HCT116 (cell line): ENCODE results near the gene PHOSPHO2. TPM values are rescaled to one million over a fixed set of nuclear protein-coding genes. Genes with fewer than 3 reads are reported as not detected.
"Not testable (repeated sequence)": the region's sequence is repeated elsewhere in the genome, so short reads cannot be mapped to it uniquely, and the experiment has no call there.

Experiments used
- ATAC-seq: fragments of 200-7000 bp; cut with Tn5 transposase; 2 replicates; pipeline ENCODE4 v1.9.1; 2020; ENCODE audit warnings: mild to moderate bottlenecking, moderate library complexity
- BruUV-seq: library from RNA; stranded (reverse); fragments of 400-500 nt; replicated peaks from 2 replicates; lab custom pipeline; 2021; lab: Mats Ljungman, UMichigan
- CTCF ChIA-PET: fragments of 300-600 bp; sonication (Branson Sonifier 250); formaldehyde crosslinking; loops from one replicate; lab custom pipeline; 2021; ENCODE audit warnings: antibody characterized with exemption; lab: Charles Lee
- POLR2A ChIA-PET: fragments of 300-600, 350-600 bp; sonication (Branson Sonifier 250); formaldehyde crosslinking; loops from one replicate; lab custom pipeline; 2021; ENCODE audit warnings: antibody characterized with exemption; lab: Charles Lee
- RAD21 ChIA-PET, 2 experiments: fragments of 300-600 bp; sonication (Branson Sonifier 250); formaldehyde crosslinking; loops; one replicate each; lab custom pipeline; 2023; ENCODE audit warnings: low total read pairs in 2 of 2; ENCODE audit not compliant: uncharacterized antibody in 2 of 2, unreplicated experiment in 2 of 2, low non-redundant PET in 1 of 2; lab: Charles Lee
- DNase-seq: peaks from one replicate; pipeline ENCODE4 v3.0.0-alpha.2; 2010; ENCODE audit warnings: low read depth, low spot score
- H2AFZ ChIP-seq: fragments of 200-600 bp; shearing (Covaris generic), sonication (generic); 2 replicates; pipeline ENCODE4 v1.6.1; 2017; ENCODE audit warnings: low read depth, mixed run types, mixed read lengths, antibody characterized with exemption, low read length; ENCODE audit not compliant: poor library complexity, severe bottlenecking
- H3K27ac ChIP-seq: 2 replicates; pipeline ENCODE4 v1.5.1; 2012; ENCODE audit warnings: low read depth, low read length
- H3K27me3 ChIP-seq: fragments of 200-600 bp; sonication (generic); 2 replicates; pipeline ENCODE4 v1.6.1; 2016; ENCODE audit warnings: mixed run types, low read length, mixed read lengths; ENCODE audit not compliant: insufficient read depth
- H3K36me3 ChIP-seq, 2 experiments: fragments of 200-500 bp in 1 of 2; fragments of 200-600 bp in 1 of 2; sonication (Bioruptor generic) in 1 of 2; sonication (generic) in 1 of 2; 2 replicates each; pipeline versions ENCODE4 v1.5.1 to v1.6.1; 2014 to 2016; ENCODE audit warnings: low read length in 2 of 2, inconsistent platforms in 1 of 2, mixed read lengths in 1 of 2, mixed run types in 1 of 2; ENCODE audit not compliant: insufficient read depth in 2 of 2, control insufficient read depth in 1 of 2
- H3K4me1 ChIP-seq, 2 experiments: fragments of 200-600 bp in 1 of 2; sonication (generic) in 1 of 2; 2 replicates each; pipeline versions ENCODE4 v1.5.1 to v1.6.1; 2012 to 2017; ENCODE audit warnings: low read length in 2 of 2, inconsistent platforms in 1 of 2, mild to moderate bottlenecking in 1 of 2, mixed read lengths in 1 of 2, mixed run types in 1 of 2, moderate library complexity in 1 of 2; ENCODE audit not compliant: insufficient read depth in 2 of 2, control insufficient read depth in 1 of 2
- H3K4me2 ChIP-seq: fragments of 200-600 bp; sonication (generic); 2 replicates; pipeline ENCODE4 v1.6.1; 2017; ENCODE audit warnings: mixed run types, low read length, mixed read lengths
- H3K4me3 ChIP-seq, 2 experiments: fragments of 200-600 bp in 1 of 2; sonication (generic) in 1 of 2; replicated peaks in 1 of 2; 2 replicates each; pipeline ENCODE4 v1.5.1; 2011 to 2016; ENCODE audit warnings: low read length in 2 of 2, control low read depth in 1 of 2, low read depth in 1 of 2, mild to moderate bottlenecking in 1 of 2, mixed read lengths in 1 of 2, mixed run types in 1 of 2
- H3K79me2 ChIP-seq: fragments of 200-600 bp; sonication (generic); 2 replicates; pipeline ENCODE4 v1.6.1; 2017; ENCODE audit warnings: mild to moderate bottlenecking, mixed run types, low read length, moderate library complexity, mixed read lengths; ENCODE audit not compliant: insufficient read depth
- H3K9ac ChIP-seq: fragments of 200-600 bp; sonication (generic); 2 replicates; pipeline ENCODE4 v1.6.1; 2016; ENCODE audit warnings: low read length, mixed read lengths
- H3K9me2 ChIP-seq: fragments of 200-600 bp; sonication (generic), shearing (Covaris generic); 2 replicates; pipeline ENCODE4 v1.6.1; 2017; ENCODE audit warnings: mixed run types, mild to moderate bottlenecking, moderate library complexity; ENCODE audit not compliant: insufficient read depth
- H3K9me3 ChIP-seq, 2 experiments: fragments of 200-500 bp in 1 of 2; fragments of 200-600 bp in 1 of 2; sonication (Bioruptor generic) in 1 of 2; sonication (generic) in 1 of 2; 2 replicates each; pipeline ENCODE4 v1.6.1; 2014 to 2017; ENCODE audit warnings: low read length in 2 of 2, mixed read lengths in 2 of 2, inconsistent platforms in 1 of 2, low read depth in 1 of 2, mild to moderate bottlenecking in 1 of 2, mixed run types in 1 of 2, moderate library complexity in 1 of 2; ENCODE audit not compliant: control insufficient read depth in 1 of 2, insufficient read depth in 1 of 2
- H4K20me1 ChIP-seq: fragments of 200-600 bp; sonication (generic), shearing (Covaris generic); 2 replicates; pipeline ENCODE4 v1.6.1; 2017; ENCODE audit warnings: mixed run types, mild to moderate bottlenecking, moderate library complexity; ENCODE audit not compliant: insufficient read depth
- CBX3 ChIP-seq: IDR thresholded peaks from 2 replicates; pipeline ENCODE4 v1.6.1; 2012; ENCODE audit warnings: low read depth
- EGR1 ChIP-seq: IDR thresholded peaks from 2 replicates; pipeline ENCODE4 v1.6.1; 2012; ENCODE audit warnings: low read depth
- JUND ChIP-seq: IDR thresholded peaks from 2 replicates; pipeline ENCODE4 v1.6.1; 2012
- POLR2AphosphoS5 ChIP-seq: IDR thresholded peaks from 2 replicates; pipeline ENCODE4 v1.6.1; 2011; ENCODE audit warnings: mild to moderate bottlenecking, low read depth, low read length, moderate library complexity
- SIN3A ChIP-seq: IDR thresholded peaks from 2 replicates; pipeline ENCODE4 v1.6.1; 2012; ENCODE audit warnings: low read depth
- ZNF274 ChIP-seq: fragments of 200-500 bp; sonication (Bioruptor generic); IDR thresholded peaks from 2 replicates; pipeline ENCODE4 v1.6.1; 2014; ENCODE audit warnings: mild to moderate bottlenecking, low read depth, low read length, inconsistent platforms
- intact Hi-C: fragments of 100-400 bp; cut with micrococcal nuclease; formaldehyde crosslinking; loops from 2 replicates; pipeline ENCODE4 v1.10.0; 2022
- total RNA-seq: library from RNA; stranded (reverse); gene quantifications from one replicate; pipeline ENCODE4 v1.2.1, GENCODE V29; 2021; ENCODE audit not compliant: unreplicated experiment
- TF ChIP-seq, protein P1 (sequence below): IDR thresholded peaks from 2 replicates; pipeline ENCODE4 v1.6.1; 2012
- TF ChIP-seq, protein P2 (sequence below): IDR thresholded peaks from 2 replicates; pipeline ENCODE4 v1.6.1; 2012
- TF ChIP-seq, protein P3 (sequence below): IDR thresholded peaks from 2 replicates; pipeline ENCODE4 v1.6.1; 2012; ENCODE audit warnings: low read depth

PHOSPHO2 gene
- total RNA-seq, 1 experiment from 2014 or later: 2.8 TPM

DNA sequence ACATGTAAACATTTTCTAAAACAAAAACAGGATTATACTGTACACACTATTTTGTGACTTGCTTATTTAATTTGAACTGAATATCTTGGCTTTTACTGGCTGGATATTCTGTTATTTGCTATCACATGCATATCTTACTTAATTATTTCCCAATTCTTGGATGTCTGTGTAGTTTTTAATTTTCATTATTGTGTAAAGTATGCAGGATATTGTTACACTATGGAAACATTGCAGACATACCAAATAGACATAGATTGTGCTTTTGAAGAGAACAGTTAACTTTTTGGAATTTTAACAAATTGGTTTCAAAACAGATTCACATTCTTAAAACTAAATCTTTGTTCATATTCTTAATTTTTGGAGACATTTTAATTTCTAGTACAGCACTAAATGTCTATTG lies 2.1 kb downstream of the PHOSPHO2 start (continued):
- TF ChIP-seq POLR2AphosphoS5: no peak
- TF ChIP-seq ZNF274: no peak
- no peak for TF ChIP-seq SIN3A
- TF ChIP-seq, protein P1, sequence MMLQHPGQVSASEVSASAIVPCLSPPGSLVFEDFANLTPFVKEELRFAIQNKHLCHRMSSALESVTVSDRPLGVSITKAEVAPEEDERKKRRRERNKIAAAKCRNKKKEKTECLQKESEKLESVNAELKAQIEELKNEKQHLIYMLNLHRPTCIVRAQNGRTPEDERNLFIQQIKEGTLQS: no peak
- TF ChIP-seq JUND: no peak
- no peak for TF ChIP-seq CBX3
- no peak for TF ChIP-seq EGR1
- TF ChIP-seq, protein P2, sequence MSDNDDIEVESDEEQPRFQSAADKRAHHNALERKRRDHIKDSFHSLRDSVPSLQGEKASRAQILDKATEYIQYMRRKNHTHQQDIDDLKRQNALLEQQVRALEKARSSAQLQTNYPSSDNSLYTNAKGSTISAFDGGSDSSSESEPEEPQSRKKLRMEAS: no peak
- TF ChIP-seq, protein P3, sequence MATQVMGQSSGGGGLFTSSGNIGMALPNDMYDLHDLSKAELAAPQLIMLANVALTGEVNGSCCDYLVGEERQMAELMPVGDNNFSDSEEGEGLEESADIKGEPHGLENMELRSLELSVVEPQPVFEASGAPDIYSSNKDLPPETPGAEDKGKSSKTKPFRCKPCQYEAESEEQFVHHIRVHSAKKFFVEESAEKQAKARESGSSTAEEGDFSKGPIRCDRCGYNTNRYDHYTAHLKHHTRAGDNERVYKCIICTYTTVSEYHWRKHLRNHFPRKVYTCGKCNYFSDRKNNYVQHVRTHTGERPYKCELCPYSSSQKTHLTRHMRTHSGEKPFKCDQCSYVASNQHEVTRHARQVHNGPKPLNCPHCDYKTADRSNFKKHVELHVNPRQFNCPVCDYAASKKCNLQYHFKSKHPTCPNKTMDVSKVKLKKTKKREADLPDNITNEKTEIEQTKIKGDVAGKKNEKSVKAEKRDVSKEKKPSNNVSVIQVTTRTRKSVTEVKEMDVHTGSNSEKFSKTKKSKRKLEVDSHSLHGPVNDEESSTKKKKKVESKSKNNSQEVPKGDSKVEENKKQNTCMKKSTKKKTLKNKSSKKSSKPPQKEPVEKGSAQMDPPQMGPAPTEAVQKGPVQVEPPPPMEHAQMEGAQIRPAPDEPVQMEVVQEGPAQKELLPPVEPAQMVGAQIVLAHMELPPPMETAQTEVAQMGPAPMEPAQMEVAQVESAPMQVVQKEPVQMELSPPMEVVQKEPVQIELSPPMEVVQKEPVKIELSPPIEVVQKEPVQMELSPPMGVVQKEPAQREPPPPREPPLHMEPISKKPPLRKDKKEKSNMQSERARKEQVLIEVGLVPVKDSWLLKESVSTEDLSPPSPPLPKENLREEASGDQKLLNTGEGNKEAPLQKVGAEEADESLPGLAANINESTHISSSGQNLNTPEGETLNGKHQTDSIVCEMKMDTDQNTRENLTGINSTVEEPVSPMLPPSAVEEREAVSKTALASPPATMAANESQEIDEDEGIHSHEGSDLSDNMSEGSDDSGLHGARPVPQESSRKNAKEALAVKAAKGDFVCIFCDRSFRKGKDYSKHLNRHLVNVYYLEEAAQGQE: no peak

DNA sequence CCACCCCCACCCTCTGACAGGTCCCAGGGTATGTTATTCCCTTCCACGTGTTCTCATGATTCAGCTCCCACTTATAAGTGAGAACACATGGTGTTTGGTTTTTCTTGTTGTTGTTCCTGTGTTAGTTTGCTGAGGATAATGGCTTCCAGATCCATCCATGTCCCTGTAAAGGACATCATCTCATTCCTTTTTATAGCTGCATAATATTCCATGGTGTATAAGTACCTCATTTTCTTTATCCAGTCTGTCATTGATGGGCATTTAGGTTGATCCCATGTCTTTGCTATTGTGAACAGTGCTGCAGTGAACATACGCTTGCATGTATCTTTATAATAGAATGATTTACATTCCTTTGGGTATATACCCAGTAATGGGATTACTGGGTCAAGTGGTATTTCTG lies 4.9 kb downstream of the PHOSPHO2 start:
- ATAC-seq, CTCF ChIA-PET, H3K9me3 ChIP-seq, H3K9me2 ChIP-seq, POLR2A ChIA-PET, H3K27ac ChIP-seq, DNase-seq, H4K20me1 ChIP-seq, H3K79me2 ChIP-seq, intact Hi-C loops, H3K36me3 ChIP-seq, H3K4me3 ChIP-seq, H3K27me3 ChIP-seq, H3K4me2 ChIP-seq, RAD21 ChIA-PET, H3K9ac ChIP-seq, H2AFZ ChIP-seq, BruUV-seq: not testable (repeated sequence)
- H3K4me1 ChIP-seq: peaks cover 0 to 14% of the 10 kb centered on the region in 2 experiments; a peak in 2 of 4 replicates
